ENCODE data around the gene DNPEP.

DNPEP gene

GRCh38 chr2:219358170-219359075 is 29.3 kb downstream of the DNPEP start:
- no peak for DNase-seq (ENCODE audit: low spot score)

- no peak for DNase-seq (ENCODE audit: low spot score)
Observed at GRCh38 chr2:219356834-219357233, 30.9 kb downstream of the DNPEP start.

- no peak for DNase-seq (ENCODE audit: low spot score)
Observed at GRCh38 chr2:219354582-219354981, 33.1 kb downstream of the DNPEP start.

GRCh38 chr2:219353129-219353528 is 34.6 kb downstream of the DNPEP start:
- no peak for DNase-seq (ENCODE audit: low spot score)

GRCh38 chr2:219352448-219353023 is 35.2 kb downstream of the DNPEP start:
- peak; percentile 76 for DNase-seq (ENCODE audit: low spot score)

GRCh38 chr2:219350710-219351221 is 36.9 kb downstream of the DNPEP start:
- no peak for DNase-seq (ENCODE audit: low spot score)

GRCh38 chr2:219350215-219350614 is 37.5 kb downstream of the DNPEP start:
- DNase-seq (ENCODE audit: low spot score) = no peak

GRCh38 chr2:219344751-219345430 is 42.8 kb downstream of the DNPEP start:
- no peak for DNase-seq (ENCODE audit: low spot score)

- DNase-seq (ENCODE audit: low spot score) = no peak
Observed at GRCh38 chr2:219335373-219335786, 52.3 kb downstream of the DNPEP start.

GRCh38 chr2:219334076-219334475 is 53.6 kb downstream of the DNPEP start:
- no peak for DNase-seq (ENCODE audit: low spot score)

GRCh38 chr2:219332542-219332941 is 55.2 kb downstream of the DNPEP start, which contains the start of gene RESP18:
TSS of gene RESP18 (minus strand) at chr2:219332744.
- DNase-seq (ENCODE audit: low spot score) = no peak

GRCh38 chr2:219331560-219332213 is 56.0 kb downstream of the DNPEP start:
- DNase-seq (ENCODE audit: low spot score) = peak; percentile 62

GRCh38 chr2:219327719-219328118 is 60.0 kb downstream of the DNPEP start:
- DNase-seq (ENCODE audit: low spot score) = no peak

GRCh38 chr2:219325657-219326315 is 61.9 kb downstream of the DNPEP start:
- DNase-seq (ENCODE audit: low spot score) = no peak

GRCh38 chr2:219325136-219325535 is 62.6 kb downstream of the DNPEP start:
- no peak for DNase-seq (ENCODE audit: low spot score)

- no peak for DNase-seq (ENCODE audit: low spot score)
Observed at GRCh38 chr2:219323434-219323833, 64.3 kb downstream of the DNPEP start.
